GM18520 (cell line): ENCODE measurements around the gene PACS2.
"Not testable (repeated sequence)": the region's sequence is repeated elsewhere in the genome, so short reads cannot be mapped to it uniquely, and the experiment has no call there.

Experiments used
- ATAC-seq: cut with Tn5 transposase; IDR thresholded peaks from one replicate; pipeline ENCODE4 v1.9.1; 2021; ENCODE audit not compliant: unreplicated experiment

Gene PACS2

DNA sequence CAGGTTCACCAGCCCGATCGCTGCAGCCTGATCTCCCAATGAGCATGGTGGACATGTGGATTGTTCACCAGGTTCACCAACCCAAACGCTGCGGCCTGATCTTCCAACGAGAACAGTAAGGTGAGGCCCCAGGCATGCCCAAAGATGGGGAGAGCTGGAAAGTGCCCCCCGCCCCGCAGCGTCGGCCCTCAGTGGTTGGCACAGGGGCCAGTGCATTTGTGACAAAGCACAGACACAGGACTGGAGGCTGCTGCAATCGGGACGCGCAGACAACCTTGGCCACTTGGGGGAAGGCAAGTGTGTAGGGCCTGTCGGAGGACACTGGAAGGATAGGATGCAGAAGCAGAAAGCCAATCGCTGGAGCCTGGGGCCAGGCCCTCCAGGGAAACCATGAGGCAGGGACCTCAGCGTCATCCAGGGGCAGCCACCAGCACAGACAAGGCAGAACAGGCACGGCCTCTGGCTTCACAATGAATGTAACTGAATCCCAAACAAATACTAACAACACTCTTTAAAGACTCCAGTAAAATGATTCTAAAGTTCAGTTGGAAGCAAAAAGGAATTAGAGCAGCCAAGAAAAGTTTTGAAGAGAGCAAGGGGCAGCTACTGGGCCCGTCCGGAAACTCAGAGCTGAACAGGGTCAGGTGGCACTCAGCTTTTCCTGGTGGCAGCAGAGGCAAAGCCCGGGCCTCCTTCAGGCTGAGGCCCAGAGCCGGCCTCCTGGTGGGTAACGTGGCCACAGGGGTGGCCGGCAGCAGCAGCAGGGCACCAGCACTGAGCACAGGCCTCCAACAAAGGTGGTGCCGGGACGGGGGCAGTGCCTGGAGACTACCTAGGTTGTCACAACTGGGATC is 27.1 kb upstream of the PACS2 start:
- ATAC-seq = no peak

DNA sequence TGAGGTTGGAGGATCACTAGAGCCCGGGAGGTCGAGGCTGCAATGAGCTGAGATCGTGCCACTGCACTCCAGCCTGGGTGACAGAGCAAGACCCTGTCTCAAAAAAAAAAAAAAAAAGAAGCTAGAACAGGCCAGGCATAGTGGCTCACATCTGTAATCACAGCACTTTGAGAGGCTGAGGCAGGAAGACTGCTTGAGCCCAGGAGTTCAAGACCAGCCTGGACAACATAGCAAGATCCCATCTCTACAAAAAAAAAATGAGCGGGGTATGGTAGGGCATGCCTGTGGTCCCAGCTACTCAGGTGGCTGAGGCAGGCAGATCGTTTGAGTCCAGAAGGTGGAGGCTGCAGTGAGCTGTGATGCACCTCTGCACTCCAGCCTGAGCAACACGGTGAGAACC is 25.6 kb upstream of the PACS2 start:
- not testable (repeated sequence) for ATAC-seq

DNA sequence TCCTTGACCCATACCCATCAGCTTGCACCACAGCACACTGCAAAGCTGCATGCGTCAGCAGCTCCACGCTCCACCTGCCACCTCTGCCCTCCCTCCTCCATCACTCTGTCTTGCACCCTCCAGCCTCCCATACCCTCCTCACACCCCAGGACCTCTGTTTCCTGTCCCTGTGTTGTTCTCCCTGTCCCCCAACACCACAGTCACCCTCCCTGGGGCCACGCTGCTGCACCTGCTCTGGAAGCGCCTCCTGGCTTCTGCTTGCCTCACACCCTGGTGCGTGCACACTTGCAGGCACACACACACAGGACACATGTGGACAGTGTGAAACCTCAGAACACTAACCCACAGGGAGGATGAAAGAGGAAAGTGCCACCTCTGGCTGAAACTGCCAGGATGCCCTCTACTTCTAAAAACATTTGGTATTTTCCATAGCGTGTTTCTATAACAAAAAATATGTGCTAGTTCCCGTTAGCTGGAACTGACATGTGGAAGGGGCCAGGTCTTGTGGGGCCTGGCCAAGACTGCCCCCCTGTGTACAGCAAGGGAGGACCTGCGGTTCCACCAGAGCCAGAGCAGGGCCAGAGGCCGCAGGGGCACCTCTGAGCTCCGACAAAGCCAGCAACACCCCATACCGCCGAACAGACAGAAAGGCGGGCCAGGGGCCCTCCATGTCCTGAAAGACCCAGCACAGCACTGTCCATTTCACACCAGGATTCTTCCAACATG is 23.8 kb upstream of the PACS2 start:
- no peak for ATAC-seq

DNA sequence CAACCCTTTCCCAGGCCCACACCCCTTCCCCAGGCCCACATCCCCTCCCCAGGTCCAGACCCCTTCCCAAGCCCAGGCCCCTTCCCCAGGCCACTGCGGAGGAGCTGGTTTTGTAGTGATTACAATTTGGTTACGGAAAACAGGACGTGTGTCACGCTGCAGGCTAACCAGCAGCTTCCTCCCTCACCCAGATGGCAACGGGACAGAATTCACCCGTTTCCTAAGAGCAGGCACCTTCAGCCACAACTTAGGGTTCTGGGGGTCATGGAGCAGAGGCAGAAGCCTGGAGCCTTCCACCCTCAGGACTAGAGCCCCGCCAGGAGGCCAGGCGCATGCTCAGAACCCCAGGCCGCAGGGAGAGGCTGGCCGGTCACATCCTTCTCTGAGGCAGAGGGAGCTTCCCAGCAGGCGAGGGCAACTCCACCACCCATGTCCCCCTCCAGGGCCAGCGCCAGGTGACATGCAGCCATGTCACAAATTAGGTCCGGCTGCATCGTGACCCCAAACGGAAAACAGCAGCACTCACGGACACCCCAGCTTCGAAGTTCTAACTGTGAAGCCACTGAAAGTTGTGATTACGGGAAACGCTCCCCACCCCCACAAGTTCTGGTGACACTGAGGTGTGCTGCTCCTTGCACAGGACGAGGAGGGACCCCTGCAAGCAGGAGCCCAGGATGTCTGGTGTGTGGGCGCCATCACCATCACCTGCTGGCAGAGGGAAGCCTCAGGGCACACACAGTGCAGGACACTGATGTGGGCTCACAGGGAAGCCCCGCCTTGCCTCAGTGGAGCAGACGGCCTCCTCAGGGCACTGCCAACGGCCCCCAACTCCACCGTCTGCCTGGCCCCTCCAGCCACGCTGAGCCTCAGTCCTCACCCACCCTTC is 21.5 kb upstream of the PACS2 start:
- no peak for ATAC-seq

DNA sequence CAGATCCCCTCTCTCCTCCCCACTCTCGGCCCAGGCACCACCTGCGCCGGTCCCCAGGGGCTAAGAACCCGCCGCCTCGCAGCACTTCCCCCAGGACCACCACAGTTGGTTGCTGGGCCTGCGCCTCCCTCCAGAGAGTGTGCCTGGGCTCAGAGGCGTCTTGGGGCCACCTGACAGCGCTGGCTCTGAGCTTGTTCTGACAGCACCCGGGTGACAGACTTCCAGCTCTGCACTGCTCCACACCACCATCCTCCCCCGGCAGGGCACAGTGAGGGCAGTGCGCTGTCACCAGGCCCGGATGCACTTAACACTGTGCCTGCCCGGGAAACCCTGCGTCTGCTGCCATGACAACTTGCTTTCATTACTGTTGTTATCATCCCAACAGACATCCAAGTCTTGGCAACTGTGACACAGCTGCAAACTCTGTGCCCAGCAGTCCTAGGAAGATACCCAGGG is 20.4 kb upstream of the PACS2 start:
- ATAC-seq = no peak

DNA sequence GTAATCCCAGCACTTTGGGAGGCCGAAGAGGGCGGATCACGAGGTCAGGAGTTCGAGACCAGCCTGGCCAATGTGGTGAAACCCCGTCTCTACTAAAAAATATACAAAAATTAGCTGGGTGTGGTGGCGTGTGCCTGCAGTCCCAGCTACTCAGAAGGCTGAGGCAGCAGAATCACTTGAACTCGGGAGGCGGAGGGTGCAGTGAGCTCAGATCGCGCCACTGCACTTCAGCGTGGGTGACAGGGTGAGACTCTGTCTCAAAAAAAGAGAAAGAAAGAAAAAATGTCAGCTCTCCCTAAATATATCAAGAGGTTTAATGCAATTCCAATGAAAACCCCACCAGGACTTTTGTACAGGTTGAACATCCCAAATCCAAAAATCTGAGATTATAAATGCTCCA is 17.2 kb upstream of the PACS2 start:
- not testable (repeated sequence) for ATAC-seq

DNA sequence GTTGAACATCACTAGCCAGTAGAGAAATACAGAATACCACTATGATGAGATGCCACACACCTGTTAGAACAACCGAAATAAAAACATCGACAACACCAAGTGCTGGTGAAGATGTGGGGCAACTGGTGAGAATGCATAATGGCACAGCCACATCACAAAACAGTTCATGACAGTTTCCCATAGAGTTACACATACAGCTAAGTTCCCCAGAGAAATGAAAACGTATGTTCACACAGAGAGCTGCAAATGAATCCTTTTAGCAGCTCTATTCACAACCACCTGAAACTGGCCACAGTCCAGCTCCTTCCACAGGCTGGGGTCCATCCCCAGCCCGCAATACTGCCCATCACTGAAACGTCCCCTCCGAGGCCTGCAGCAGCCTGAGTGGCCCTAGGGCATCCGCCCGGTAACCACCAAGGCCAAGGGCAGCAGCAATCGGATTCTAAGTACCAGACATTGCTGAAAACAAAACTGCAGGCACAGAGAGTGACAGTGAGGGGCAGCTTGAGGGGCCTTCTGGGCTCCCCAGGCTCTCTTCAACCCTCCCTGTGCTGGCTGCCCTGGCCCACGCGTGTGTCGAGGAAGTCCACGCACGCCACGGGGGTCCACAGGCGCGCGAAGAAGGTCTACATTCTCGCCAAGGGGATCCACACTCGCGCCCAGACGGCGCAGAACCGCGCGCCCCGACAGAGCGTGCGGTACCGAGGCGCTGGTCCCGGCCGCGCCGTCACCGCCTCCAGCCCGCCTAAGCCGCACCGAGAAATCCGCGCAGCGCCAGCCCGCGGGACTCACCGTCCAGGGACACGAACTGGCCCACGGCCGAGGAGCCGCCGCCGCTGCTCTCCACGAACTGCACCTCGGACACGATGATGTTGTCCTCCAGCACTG is 14.7 kb upstream of the PACS2 start:
- ATAC-seq = no peak

DNA sequence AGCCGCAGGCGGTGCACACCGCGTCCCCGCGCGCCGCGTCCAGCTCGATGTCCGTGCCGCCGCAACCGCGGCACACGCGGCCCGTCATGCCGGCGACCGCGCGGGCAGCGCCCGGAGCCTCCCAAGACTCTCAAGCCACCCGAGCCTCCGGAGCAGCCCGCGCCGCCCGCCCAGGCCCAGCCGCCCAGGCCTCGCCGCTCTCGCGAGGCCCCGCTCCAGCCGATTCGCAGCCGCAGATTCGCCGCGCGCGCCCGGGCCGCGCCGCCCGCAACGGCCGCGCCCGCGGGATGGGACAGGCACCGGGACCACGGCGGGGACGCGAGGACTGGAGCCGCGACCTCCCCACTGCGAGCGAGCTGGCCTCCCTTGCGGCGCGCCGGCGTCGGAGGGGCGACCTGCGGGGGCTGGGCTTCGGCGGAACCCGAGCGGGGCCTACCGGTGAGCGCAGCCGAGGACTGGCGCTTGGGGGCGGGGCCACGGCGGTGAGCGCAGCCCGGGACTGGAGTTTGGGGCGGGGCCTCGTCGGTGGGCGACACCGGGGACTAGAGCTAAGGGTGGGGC is 13.9 kb upstream of the PACS2 start, which contains the start of gene BRF1:
TSS of gene BRF1 (minus strand) at position 460 of the 561 bp plus-strand sequence. CDS start at position 88, 372 bp downstream.
- ATAC-seq = peak; percentile 76

DNA sequence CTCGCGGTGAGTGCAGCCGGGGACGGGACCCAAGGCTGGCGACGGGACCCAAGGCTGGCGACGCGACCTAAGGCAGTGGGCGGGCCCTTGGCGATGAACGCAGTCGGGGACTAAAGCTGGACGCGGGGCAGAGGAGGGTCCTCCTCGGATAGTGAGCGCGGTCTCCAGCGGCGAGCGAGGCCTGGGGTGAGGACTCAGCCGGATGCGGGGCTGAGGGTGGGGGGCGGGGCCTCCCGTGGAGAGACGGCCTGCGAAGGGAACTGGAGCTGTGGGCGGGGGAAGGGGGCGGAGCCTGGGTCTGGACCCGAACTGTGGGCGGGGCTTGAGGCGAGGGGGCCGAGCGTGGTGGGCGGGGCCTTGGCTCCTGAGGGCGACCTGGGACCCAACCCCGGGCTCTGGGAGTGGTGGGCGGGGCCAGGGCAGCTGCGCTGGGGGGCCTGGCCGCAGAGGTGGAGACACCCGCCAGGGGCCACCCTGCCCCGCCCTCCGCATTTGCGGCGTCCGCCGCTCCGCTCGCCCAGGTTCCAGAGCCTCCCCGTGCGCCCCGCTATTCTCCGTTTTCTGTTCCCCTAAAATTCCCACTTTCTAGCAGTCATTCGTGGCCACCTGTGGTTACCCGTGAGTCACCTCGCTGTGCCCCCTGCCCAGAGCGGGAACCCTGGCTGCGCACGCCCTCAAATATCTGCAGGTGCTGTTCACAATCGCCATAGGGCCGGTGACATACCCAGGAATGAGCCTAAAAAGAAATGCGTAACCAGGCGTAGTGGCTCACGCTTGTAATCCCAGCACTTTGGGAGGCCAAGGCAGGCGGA is 13.2 kb upstream of the PACS2 start:
- peak; percentile 30 for ATAC-seq

DNA sequence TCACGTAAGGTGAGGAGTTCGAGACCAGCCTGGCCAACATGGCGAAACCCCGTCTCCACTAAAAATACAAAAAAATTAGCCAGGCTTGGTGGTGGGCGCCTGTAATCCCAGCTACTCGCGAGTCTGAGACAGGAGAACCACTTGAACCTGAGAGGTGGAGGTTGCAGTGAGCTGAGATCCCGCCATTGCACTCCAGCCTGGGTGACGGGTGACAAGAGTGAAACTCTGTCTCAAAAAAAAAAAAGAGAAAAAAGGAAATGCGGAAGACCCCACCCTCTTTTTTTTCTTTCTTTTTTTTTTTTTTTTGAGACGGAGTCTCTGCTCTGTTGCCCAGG is 12.7 kb upstream of the PACS2 start:
- not testable (repeated sequence) for ATAC-seq

DNA sequence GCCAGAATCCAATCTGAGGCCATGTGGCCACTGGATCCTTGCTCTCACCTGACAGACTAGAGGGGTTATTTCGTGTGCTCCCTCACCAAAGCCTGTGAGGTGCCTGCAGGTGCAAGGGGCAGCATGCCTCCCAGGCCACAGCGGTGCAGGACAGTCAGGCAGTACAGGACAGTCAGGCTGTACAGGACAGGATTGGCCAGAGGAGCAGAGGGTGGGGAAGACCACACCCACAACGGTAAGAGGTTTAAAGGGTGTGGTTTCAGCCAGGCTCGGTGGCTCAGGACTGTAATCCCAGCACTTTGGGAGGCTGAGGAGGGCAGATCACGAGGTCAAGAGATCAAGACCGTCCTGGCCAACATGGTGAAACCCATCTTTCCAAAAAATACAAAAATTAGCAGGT is 10.6 kb upstream of the PACS2 start:
- no peak for ATAC-seq

DNA sequence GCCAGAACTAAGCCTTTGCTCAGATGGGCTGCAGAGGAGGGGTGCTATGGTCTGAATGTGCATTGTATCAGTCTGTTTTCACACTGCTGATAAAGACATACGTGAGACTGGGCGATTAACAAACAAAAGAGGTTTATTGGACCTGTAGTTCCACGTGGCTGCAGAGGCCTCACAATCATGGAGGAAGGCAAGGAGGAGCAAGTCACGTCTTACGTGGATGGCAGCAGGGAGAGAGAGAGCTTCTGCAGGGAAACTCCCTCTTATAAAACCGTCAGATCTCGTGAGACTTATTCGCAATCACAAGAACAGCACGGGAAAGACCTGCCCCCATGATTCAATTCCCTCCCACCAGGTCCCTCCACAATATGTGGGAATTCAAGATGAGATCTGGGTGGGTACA is 10.0 kb upstream of the PACS2 start:
- no peak for ATAC-seq

DNA sequence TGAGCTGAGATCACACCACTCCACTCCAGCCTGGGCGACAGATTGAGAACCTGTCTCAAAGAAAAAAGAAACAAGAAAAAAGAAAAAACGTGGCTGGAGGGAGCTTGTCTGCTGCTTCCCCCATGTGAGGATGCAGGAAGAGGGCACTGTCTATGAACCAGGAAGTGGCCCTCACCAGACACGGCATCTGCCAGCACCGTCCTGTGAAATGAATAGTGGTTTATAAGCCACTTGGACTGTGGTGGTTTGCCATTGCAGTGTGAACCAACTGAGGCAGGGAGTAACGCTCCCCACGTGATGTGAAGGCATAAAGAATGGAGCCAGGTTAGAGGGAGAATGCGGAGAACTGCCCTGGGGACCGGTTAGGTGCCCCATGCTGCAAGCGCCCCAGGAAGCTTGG is 9.2 kb upstream of the PACS2 start:
- no peak for ATAC-seq

DNA sequence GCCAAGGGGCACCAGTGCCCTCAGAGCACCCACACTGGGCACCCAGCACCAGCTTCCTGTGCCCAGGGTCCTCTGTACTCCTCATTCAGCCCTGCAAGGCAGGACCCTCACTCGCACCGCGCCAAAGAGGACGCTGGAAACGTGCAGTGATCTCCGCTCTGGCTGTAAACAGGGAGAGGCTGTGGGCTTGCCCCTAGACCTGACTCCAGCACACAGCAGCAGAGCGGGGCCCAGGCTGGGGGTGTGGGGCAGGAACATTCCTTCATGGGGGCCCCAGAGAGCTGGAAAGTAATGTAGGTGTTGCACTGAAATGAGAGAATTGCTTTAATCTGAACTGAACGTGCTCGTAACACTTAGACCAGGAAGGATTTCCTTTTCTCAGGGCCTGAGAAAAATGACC is 8.8 kb upstream of the PACS2 start:
- ATAC-seq = no peak

DNA sequence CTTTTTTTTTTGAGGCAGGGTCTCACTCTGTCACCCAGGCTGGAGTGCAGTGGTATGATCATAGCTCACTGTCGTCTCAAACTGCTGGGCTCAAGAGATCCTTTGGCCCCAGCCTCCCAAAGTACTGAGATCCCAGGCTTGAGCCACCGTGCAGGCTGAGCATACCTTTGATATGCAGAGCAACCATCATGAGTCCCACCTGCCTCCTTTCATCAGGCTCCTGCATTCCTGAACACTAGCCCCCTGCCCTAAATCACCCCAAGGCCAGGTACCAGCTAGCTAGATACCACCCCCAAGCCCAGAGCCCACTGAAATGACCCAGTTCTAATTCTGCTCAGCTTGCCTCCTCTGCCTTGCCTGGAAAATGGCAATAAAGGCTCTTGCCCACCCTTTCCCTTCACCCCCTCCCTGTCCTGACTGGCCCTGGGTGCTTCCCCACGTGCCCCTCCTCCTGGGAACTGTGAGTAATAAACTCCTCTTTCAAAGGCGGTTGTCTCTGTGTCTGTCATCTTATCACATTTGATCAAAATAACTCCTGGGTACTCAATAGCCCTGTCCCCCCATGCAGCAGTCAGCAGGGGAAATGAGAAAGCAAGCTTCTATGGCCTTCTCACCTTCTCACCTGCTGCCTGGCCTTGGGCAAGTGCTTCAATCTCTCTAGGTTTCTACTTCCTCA is 7.4 kb upstream of the PACS2 start:
- ATAC-seq = no peak

DNA sequence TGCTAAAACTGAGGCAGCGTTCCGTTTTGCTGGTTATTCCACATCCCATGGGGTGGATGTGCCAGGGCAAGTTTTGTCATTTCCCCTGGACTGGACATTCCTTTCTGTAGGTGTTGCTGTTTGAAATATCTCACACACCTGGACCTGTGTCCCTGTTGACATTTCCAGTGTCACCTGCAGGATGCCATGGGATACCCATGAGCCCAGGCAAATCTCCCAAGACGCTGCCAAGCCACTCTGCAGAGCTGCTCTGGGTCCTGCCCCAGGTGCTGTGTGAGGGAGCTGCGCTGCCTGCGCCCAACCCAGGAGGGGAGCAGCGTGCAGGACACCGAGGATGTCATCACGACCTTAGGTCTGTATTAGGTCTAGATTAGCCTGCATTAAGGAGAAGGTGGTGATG is 5.2 kb upstream of the PACS2 start:
- no peak for ATAC-seq

DNA sequence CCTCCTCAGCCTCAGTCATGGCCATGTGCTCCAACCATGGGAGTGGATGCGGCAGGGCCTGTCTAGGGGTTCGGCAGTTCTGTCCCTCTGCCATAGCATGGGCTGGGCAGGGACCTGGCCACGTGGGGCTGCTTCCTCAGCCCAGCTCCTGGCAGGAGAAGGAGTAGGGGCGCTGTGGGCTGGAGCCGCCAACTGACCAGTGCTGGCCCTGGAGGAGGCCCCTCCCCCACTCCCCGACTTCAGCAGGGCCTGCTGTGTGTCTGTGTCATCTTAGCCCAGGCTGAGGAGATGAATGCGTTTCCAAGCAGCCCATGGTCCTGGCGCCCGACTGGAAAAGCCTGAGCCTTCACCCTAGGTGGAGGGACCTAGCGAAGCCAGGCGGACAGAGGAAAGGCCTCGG is 2.7 kb upstream of the PACS2 start:
- no peak for ATAC-seq

DNA sequence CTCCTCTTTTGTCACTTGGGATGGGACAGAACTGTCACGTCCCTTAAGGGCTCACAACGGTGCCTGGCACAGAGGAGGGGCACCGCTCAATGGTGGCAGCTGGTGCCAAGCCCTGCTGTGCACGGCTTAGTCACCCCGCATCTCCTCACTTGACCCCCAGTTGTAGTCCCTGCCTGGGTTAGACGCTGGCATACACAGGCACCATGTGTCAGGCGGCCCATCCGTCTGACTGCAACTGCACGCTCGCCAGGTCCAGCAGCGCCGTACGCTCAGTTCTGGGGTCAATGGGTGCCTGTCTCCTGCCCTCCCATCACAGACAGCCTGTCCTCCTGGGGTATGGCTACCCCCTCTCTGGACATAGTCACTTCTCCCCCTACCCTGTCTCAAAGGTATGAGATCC is 1.6 kb upstream of the PACS2 start:
- ATAC-seq = no peak
